Activated CD8-positive, alpha-beta memory T cell treated with anti-CD3 and anti-CD28 coated beads, Interleukin-2, amount 50 U/mL, for 1 hour (primary cell): ENCODE measurements around the gene LCNL1.
A peak's percentile ranks its signal among the peaks of the same experiment; 100 is the strongest.

Experiments
- DNase-seq: peaks from one replicate; pipeline ENCODE4 v3.0.0-alpha.2; 2020; ENCODE audit errors: extremely low read depth

The LCNL1 gene

DNA sequence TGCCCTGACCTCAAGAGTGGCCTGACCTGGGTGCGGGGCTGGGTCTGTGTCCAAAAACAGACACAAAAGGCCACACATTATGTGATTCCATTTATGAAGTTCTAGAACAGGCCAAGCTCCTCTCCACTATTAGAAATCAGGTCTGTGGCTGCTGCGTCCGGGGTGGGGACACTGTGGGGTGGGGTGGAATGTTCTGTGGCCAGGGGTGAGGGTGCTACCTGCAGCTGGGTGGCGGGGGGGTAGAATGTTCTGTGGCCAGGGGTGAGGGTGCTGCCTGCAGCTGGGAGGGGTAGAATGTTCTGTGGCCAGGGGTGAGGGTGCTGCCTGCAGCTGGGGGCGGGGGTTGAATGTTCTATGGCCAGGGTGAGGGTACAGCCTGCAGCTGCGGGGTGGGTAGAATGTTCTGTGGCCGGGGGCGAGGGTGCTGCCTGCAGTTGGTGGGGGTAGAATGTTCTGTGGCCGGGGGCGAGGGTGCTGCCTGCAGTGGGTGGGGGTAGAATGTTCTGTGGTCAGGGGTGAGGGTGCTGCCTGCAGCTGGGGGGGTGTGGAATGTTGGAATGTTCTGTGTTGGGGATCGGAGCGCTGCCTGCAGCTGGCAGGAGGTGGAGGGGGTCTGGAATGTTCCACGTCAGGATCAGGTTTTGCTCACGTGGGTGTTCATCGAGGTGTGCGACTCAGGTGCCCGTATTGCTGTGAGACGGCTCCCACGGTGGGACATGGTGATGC, 22.4 kb upstream of the LCNL1 start:
- peak; percentile 20 for DNase-seq

DNA sequence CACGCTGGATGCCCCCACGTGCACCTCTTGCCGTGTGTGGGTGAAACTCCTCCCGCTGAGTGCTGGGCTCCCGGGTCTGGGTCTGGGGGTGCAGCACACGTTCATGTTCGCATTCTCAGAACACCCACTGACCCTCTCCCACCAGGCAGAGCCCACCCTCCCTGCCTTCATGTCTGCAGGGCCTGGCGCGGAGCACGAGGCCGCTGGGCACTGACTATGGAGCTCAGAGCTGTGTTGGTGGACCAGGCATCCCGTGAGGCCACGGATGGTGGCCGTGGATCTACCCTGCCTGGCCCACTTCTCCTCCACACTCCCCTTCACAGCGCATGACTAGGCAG, 21.9 kb upstream of the LCNL1 start:
- DNase-seq, result no peak

DNA sequence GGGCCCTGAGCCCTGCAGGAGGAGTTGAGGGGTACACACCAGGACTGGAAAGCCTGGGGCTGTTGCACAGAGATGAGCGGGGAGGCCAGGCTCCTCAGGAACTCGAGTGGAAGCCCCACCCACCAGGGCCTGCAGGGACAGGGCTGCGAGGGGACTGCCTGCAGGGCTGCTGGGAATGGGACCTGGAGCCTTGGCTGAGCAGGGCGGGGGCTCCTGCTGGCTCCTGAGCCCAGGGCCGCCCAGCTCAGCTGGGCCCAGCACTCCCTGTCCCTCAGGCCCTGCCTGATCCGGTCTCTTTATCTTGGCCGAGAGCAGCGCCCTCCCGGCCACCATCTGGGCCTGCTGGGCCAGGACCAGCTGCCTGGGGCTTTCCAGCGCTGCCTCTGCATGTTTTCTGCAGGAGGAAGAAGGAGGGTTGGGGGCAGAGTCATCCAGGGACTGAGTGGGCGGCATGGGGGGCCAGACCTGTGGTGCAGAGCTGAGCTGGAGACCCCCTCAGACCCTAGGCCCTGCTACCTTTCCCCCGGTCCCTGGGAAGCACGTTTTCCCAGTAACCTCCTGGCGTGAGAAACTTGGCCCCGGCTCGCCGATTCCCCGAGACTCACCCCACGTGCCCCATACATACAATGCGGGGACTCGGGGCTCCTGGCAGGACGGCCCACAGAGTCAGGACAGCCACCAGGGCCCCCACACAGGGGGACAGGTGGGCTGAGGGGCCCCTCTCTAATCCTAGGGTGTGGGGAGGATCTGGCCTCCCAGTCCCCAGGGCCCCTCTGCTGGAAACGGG, 21.3 kb upstream of the LCNL1 start:
- DNase-seq, result no peak

DNA sequence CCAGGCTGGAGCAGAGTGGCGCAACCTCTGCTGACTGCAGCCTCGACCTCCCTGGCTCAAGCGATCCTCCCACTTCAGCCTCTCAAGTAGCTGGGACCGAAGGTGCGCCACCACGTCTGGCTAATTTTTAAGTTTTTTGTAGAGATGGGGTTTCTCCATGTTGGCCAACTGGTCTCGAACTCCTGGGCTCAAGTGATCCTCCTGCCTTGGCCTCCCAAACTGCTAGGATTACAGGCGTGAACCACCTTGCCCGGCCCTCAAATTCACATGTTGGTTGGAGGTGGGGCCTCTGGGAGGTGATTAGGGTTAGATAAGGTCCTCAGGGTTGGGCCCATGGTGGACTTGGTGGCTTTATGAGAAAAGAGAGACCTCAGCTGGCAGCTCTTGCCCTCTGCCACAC, 20.6 kb upstream of the LCNL1 start:
- no peak for DNase-seq

DNA sequence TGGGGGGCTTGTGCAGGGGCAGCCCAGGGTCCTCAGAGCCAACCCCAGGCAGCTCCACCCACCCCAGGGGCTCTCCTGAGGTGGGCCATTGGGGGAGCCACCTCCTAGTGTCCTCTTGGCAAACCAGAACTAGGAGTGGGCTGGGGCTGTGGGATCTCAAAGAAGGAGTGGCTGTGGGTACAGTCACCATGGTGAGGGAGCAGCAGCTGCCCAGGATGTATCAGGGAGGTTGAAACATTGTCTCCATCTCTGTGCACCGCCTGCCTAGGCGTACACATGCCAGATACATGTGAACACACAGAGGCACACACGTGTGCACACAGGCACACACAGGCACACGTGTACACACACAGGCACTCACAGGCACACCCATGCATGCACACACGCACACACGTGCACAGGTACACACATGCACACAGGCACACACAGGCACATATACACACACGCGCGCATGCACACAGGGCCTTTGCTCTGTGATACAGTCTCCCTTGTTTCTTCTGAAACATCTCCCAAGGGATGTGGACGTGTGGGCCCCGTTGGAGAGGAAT, 20.0 kb upstream of the LCNL1 start:
- DNase-seq, result no peak

DNA sequence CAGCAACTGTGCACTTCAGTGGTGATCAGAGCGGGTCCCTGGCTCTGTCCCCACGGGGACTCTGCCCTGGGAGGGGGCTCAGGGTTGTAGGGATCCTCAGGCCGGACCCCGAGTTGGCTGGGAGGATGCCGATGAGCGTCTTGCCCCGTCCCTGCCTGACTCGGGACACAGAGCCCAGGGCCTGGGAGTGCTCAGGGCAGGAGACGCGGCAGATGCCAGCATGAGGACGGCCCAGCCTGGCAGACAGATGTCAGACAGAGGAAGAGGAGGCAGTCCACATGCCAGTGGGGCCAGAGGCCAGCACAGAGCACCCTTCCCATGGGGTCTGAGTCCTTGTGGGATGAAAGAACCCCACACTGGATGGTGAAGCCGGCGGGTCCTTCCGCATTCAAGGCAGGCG, 19.5 kb upstream of the LCNL1 start:
- DNase-seq, result no peak

DNA sequence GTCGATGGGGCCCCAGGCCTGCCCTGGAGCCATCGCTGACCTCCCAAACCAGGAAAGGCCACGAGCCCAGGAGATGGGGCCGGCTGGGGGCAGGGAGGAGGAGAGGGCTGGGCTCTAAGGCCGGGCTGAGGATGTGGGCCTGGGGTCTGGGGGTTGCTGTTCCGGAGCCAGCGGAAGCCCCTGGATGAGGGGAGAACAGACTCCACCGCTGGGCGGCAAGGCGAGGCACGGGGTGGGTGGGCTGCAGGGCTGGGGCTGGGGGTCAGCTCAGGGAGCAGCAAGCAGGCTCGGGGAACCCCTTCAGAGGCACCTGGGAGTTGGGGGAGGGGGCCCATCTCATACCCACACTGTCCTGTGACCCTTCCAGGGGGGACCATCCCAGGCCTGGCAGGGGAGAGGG, 19.0 kb upstream of the LCNL1 start:
- no peak for DNase-seq

DNA sequence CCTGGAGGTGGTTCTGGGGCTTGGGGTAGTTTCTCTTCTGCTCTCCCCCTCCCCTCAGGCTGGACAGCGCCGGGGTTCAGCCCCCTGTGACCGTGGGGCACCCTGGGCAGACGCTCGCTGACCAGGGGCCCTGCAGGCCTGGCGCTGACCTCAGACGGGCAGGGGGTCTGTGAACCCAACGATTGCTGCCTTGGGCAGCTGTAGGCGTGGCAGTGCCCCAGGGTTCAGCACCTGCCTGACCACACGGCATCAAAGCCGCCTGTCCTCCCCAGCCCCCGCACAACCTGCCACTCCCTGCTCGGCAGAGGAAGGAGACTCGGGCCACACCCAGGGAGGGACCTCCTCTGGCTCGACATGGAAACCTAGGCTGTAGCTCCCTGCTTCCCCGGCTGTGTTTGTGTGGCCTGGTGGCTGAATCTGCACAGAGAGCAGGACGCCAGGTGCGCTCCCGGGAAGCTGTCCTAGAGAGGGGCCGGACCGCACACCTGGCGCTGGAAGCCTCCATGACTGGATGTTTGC, 18.6 kb upstream of the LCNL1 start:
- no peak for DNase-seq

DNA sequence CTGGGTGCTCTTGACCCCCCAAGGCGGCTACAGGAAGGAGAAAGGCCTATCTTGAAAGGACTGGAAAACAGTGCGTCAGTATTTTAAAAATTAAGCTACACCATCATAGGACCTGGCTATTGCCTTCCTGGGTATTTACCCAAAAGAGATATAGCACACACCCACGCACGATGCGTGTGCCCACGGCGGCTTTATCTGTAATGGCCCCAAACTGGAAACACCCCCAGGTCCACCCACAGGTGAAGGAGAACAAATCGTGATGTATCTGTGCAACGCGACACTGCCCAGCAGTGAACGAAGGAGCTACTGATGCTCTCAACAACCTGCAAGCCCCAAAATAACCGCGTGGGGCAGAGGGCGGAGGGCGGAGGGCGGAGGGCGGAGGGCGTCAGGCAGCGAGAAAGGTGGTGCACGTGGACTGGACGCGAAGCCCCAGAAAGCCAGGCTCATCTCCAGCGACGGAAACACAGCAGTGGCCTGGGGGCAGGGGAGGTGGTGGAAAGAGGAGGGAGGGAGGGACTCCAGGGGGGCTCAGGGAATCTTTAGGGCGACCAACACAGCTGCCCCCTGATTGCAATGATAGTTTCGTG, 17.9 kb upstream of the LCNL1 start:
- no peak for DNase-seq

DNA sequence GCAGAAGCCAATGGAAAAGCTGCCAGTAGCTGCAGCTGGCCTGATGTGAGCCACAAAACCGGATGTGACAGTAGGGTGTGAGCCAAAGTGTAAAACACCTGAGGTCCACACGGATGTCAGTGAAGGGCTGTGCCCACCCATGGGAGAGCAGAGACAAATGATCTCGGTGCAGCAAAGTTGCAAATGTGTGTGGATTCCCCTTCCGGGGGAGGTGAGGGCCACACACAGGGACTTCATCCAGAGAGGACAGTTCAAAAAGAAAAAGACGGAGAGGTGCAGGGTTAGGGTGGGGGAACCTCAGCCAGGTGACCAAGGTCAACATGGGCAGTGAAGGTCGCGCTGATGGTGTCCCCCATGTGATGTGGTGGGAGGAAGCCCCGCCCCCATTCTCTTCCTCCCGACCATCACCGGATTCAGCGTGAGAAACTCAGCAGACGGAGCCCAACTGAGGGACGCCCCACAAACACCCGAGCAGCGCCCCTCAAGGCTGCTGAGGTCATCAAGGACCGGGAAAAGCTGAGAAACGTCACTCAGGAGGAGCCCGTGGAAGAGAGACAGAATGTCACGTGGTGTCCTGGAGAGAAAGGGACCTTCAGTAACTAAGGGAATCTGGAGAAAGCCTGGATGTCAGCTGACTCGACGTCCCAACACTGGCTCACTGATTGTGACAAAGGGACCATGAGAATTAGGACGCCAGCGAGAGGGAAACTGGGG, 16.9 kb upstream of the LCNL1 start:
- peak; percentile 22 for DNase-seq

DNA sequence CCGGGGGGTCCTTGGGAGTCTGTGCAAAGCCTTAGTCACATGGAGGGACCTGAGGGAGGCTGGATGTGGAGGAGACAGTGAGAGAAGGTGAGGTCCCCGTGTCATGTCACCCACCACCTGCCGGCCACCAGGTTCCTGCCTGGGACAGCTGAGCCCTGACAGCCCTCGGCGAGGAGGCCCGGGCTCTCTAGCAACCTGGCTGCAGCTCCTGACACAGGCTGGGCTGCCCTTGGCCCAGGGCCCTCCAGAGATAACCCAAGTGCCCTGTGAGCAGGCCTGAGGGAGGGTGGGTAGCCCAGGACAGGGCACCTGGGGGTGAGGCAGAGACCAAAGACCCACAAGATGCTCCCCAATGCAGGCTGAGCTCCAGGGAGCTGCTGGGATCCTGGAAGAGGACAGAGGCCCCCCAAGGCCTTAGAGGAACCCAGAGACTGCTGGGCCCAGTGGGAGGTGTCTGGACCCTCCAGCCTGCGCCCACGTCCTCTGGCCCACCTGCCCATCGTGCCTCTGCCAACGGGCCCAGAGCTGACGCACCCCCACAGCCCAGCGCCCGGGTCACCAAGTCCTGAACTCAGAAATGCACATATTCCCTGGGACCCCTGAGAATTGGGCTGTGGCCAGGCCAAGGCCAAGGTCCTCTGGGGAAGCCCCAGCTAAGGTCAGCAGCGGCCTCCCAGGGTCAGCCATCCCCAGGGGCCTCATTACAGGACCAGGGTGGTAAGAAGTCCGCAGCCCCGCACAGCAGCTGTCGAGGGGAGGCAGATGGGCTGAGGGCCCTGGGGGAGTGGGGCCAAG, 14.3 kb upstream of the LCNL1 start:
- DNase-seq, result no peak

DNA sequence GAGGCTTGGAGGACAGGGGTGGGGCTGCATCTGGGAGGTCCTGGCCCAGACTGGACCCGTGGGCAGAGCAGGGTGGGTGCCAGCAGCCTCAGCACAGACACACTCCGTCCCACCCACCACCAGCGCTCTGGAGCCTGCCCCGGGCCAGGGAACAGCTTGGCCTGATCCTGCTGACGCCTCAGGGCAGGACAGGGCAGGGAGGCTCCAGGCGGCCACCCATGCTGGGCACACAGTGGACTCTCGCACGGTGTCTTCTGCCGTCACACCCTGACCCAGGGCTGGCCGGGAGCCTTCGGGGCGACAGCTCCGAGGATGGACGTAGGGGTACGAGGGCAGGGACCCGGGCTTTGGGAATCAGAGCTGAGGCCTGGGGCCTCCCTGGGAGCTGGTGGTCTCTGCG, 13.6 kb upstream of the LCNL1 start:
- no peak for DNase-seq

DNA sequence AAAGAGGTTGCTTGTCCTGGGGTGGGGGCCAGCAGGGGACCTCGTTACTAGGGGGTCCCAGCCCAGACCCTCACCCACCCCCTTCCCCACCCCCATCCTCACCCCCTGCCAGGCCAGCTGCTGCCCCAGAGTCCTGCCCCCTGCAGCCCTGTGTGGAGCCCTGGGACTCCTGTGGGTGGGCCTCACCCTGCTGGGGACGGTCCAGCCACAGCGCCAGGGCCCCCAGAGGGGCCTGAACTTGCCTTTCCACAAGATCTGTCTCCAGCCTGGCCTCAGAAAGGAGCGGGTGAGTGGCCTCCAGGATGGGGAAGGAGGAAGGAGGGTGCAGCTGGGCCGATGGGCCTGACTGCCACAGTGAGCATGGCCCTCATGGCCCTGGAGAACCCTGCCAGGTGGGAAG, 13.0 kb upstream of the LCNL1 start:
- no peak for DNase-seq

DNA sequence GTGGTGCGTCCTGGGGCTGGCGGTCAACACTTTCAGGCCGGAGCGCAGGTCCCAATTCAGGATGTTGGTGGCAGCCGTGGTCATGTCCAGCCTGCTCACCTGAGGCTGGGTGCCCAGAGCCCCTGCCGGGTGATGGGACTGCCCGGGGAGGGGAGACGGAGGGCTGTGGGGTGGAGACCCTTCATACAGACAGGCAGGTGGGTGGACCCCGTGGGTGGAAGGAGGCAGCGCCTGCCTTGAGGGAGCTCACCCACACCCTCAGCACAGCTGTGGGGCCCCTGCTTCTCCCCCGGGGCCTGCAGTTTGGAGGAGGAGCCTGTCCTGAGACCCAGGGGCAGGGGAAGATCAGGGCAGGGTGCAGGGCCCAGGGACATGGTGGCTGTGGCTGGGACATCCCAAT, 12.4 kb upstream of the LCNL1 start:
- no peak for DNase-seq

DNA sequence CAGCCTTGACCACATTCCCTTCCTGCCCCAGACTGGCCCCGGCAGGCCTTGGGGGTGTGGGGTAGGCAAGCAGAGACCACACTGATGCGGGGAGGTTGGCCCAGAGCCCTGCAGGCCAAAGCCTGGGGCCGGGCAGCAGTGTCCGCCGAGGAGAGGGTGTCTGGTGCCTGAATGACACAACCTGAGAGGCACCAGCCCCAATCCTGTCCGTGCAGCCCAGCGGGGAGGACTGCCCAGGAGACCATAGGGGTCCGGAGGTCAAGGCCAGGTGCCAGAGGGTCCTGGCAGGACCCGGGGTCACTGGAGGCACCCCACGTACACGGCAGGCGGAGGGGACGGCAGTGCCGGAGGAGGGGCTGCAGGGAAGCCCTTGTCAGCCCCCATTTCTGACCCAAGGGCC, 11.0 kb upstream of the LCNL1 start:
- DNase-seq, result no peak

DNA sequence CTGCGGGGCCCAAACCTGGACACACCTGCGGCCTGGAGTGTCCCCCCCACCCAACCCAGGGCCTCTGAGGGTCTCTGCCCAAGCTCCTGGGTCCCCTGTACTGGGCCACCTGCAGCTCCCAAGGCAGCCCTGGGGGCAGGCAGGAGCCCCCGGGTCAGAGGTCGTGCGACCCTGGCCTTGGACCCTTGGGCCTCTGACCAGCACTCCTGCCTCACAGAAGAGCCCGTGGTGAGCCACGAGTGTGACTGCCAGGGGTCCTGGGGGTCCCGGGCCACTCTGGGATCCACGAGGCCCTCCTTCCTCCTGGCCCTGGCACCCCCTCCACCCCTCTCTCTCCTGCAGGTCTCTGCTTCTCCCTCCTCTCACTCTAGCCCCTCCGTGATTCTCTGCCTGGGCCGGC, 10.5 kb upstream of the LCNL1 start:
- no peak for DNase-seq

DNA sequence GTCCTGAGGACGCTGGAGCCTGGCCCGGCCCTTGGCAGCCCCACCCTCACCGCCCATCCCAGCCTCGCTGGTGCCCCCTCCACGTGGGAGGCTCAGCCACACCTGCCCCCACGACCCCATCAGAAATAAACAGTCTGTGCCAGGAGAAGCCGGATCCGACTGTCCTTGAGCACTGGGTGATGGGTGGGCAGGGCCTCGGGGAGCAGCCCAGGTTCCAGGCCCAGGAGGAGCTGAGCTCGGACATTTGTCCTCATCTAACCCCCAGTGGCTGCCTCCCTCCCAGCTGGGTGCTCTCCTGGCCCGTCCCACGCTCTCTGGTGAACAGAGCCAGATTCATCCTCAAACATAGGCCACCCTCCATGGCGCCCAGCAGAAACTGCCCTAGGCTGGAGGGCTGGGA, 10.1 kb upstream of the LCNL1 start:
- no peak for DNase-seq

DNA sequence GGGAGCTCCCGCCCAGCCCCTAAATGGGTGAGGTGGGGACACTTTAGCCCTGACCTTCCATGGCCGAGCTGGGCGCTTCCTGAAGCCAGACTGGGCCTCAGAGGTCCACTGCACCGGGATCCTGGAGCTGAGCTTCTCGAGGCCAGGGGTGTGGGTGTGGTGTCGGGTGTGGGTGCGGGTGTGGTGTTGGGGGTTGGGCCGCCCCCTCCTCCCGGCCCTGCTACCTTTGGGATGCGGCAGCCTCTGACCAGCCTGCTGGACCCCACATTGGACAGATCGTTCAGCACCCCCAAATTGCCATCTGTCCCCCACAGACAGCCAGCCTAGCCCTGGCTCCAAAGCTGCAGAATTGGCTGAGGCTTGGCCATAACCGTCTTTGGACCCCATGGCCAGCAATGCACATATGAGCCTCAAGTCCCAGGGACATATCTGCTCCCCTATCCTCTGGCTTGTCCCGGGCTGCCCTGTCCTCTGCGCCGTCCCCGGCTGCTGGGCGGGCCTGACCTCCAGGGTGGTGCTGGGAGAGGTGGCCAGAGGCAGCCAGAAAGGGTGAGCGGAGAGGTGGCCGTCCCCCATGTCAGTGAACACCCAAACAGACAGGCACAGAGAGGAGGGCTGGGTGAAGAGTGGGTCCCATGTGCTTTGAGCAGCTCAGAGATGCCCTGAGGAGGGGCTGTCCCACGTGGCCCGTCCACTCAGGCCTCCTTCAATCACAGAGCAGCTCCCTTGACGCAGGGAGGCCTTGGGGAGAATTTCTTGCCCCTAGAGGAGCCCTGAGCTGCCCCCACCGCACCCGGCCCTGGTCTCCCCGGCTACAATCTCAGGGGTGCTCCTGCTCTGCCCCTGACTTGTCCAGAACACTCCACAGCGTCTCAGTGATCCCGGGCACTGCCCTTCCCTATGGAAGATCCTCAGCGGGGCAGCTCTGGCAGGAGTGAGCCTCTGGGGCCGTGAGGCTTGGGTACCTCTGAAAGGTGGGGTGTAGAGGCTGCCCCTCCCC, 8.9 kb upstream of the LCNL1 start:
- DNase-seq, result no peak

DNA sequence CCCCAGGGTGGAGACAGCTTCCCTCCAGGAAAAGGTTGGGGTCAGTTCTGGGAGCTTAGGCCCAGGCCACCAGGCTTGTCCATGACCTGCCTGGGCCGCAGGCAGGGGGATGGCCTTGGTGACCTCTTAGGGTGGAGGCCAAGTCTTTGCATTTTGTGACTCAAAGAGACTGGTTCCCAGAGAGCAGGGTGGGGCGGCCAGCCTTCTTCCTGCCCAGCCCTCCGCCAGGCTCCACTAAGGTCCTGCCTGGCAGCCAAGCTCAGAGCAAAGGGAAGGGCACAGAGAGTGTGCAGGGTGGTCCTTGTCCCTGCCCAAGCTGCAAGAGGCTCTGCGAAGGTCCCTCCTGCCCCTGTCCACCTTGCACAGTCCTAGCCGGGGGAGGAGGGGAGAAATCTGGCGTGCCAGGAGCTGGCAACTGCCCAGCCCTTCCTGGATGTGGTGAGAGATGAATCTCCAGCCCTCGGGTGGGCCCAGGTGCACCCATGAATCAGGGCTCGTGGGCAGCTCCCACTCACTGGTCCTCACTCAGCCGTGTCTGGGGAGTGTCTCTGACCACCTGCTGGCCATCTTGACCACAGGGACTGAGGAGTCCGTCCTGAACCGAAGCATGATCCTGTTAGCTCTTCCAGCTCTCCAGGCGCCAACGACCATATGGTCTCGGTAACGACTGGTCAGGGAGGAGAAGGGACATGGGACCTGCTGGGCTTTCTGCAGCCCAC, 7.8 kb upstream of the LCNL1 start:
- DNase-seq, result no peak
